Measurements from ENCODE around the gene C11orf91. TPM values are rescaled to one million over a fixed set of nuclear protein-coding genes. Genes with fewer than 3 reads are reported as not detected.
A peak's percentile ranks its signal among the peaks of the same experiment; 100 is the strongest.

The C11orf91 gene
- total and polyA plus RNA-seq, 12 donors, result 0.17 to 3.0 TPM; not detected in 10

DNA sequence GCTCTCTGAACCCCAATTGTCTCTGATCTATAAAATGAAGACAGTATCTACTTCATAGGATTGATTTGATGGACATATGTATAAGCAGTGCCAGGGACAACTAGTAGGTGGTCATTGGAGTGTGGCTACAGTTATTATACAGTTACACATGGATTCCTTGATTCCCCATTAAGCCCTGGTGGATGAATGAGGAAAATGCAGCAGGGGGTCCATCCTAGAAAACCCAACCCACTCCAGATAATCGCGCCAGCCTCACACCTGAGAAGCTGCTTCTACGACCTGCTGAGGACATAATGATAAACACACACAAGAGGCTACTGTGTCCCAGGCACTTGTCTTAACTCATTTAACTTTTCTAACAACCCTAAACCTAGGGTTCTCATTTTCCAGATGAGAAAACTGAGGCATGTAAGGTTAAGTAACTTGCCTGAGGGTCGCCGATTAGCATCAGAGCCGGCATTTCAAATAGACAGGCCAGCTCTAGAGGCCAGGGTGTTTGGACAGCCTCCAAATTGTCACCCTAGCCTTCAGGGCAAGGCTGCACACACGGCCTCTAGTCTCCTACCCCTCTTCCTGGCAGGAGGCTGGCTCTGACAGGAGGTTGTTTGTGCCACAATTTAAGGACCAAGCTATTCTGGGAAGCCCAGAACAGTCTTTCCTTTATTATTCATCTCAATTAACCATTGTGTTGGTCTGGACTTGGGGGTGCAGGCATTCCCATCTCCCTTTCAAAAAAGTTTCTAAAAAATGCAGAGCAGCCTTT is 3.8 kb upstream of the C11orf91 start:
- TF ChIP-seq, protein P1, sequence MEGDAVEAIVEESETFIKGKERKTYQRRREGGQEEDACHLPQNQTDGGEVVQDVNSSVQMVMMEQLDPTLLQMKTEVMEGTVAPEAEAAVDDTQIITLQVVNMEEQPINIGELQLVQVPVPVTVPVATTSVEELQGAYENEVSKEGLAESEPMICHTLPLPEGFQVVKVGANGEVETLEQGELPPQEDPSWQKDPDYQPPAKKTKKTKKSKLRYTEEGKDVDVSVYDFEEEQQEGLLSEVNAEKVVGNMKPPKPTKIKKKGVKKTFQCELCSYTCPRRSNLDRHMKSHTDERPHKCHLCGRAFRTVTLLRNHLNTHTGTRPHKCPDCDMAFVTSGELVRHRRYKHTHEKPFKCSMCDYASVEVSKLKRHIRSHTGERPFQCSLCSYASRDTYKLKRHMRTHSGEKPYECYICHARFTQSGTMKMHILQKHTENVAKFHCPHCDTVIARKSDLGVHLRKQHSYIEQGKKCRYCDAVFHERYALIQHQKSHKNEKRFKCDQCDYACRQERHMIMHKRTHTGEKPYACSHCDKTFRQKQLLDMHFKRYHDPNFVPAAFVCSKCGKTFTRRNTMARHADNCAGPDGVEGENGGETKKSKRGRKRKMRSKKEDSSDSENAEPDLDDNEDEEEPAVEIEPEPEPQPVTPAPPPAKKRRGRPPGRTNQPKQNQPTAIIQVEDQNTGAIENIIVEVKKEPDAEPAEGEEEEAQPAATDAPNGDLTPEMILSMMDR (IDR thresholded peaks at IDR 0.05), result no peak
- Histone ChIP-seq H3K27ac (peak overlapping the region; percentile 24 to 92 (median 86)), H3K4me1 (peaks cover 21 to 94% (median 88%) of the 10 kb centered on the region in 9 donors), H3K36me3 (peaks cover 0 to 46% (median 12%) of the 10 kb centered on the region in 9 donors), H3K4me3 (no peak overlapping the region), H3K9me3 (no peaks in the 10 kb centered on the region), H3K27me3 (no peaks in the 10 kb centered on the region)
- WGBS, 2 donors, result 64 to 67% methylated on average over 7 of the region's 7 CpGs
- no peak for DNase-seq
- intact Hi-C loops (cut with DNase I), result loop anchor here in 2 of 10 donors (5.0 kb wide), 2 partner anchors 33 to 447 kb away; partner anchors contain the start of genes CD59 (in 1 of the 2) and HIPK3 (in 1 of the 2)
- ATAC-seq, result no peak

DNA sequence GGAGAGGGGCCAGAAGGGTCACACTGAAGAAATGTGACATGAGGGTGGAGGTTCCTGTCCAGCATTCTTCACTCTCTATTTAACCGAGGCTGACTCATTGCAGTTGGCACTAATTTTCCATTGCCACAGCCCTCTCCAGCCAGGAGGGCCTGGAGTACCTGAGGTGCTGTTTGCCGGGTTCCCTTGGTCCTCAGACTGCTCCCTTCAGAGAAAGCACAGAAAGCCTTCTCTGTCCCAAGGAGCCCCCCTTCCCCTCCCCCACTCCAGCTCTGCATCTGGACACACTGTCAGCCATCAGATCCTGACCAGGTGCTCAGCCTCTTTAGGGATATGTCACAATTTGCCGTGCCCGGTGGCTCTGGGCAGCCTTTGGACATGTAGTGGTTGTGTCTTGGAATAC is 3.2 kb upstream of the C11orf91 start:
- ATAC-seq (peak in 5 of 8 donors; percentile 2 to 32 (median 7)), DNase-seq (no peak)
- Histone ChIP-seq H3K27ac (peak overlapping the region; percentile 24 to 92 (median 86)), H3K9me3 (no peaks in the 10 kb centered on the region), H3K27me3 (no peaks in the 10 kb centered on the region), H3K4me1 (peaks cover 19 to 93% (median 87%) of the 10 kb centered on the region in 9 donors), H3K4me3 (no peak overlapping the region), H3K36me3 (peaks cover 0 to 40% (median 7%) of the 10 kb centered on the region in 9 donors)
- intact Hi-C loops (cut with DNase I), result loop anchor here in 2 of 10 donors (5.0 kb wide), 2 partner anchors 34 to 446 kb away; partner anchors contain the start of genes CD59 (in 1 of the 2) and HIPK3 (in 1 of the 2)
- 49 to 54% methylated on average over 4 of the region's 4 CpGs for WGBS, 2 donors
- TF ChIP-seq, protein P1 (IDR thresholded peaks at IDR 0.05), result no peak

DNA sequence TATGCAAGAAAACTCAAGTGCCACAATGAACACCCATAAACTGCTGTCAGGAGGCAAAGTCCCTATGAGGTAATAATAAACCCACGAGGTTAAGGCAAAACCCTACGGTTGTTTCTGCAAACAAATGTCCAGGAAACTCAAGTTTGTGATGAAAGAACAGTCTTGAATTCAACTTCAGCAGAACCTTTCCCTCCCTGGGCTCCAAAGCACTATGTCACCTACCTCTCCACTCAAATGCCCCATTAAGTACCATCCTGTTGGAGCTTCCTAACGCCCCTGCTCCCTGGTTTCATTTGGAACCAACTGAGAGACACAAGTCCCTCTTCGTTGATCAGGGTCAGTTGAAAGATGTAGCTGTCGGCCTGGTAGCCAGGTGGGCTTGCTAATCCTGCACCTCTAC is 2.6 kb upstream of the C11orf91 start:
- DNase-seq (no peak), ATAC-seq (no peak)
- Histone ChIP-seq H3K4me3 (no peak overlapping the region), H3K9me3 (no peaks in the 10 kb centered on the region), H3K4me1 (peaks cover 19 to 91% (median 81%) of the 10 kb centered on the region in 9 donors), H3K27ac (peak overlapping the region; percentile 73 to 92 (median 86)), H3K36me3 (peaks cover 0 to 34% (median 1%) of the 10 kb centered on the region in 9 donors), H3K27me3 (no peaks in the 10 kb centered on the region)
- intact Hi-C loops (cut with DNase I), result loop anchor here in 2 of 10 donors (5.0 kb wide), 2 partner anchors 34 to 446 kb away; partner anchors contain the start of genes CD59 (in 1 of the 2) and HIPK3 (in 1 of the 2)
- TF ChIP-seq, protein P1 (IDR thresholded peaks at IDR 0.05), result no peak
- 74 to 75% methylated on average over 5 of the region's 5 CpGs for WGBS, 2 donors

All from heart right ventricle (tissue), 16 donors.